HEK293T (cell line): ENCODE data around the gene HPS1.

Experiments
- BHLHE40 ChIP-seq: fragments of 450-650 bp; IDR thresholded peaks from 2 replicates; pipeline ENCODE4 v1.6.1; 2016; ENCODE audit warnings: mild to moderate bottlenecking, moderate library complexity, borderline replicate concordance
- FOXK2 ChIP-seq: fragments of 450-650 bp; IDR thresholded peaks from 2 replicates; pipeline ENCODE4 v1.6.1; 2016; ENCODE audit warnings: mild to moderate bottlenecking
- SP1 ChIP-seq: fragments of 450-650 bp; IDR thresholded peaks from 2 replicates; pipeline ENCODE4 v1.6.1; 2017
- SUZ12 ChIP-seq: fragments of 450-650 bp; IDR thresholded peaks from 2 replicates; pipeline ENCODE4 v1.6.1; 2016; ENCODE audit warnings: mild to moderate bottlenecking

- TF ChIP-seq SP1 (no peak), BHLHE40 (no peak), FOXK2 (no peak), SUZ12 (no peak)
These were observed 16.3 kb upstream of the HPS1 start for GRCh38 chr10:98463016-98463415.
